ENCODE measurements around the gene TMEM179B. TPM values are rescaled to one million over a fixed set of nuclear protein-coding genes. Genes with fewer than 3 reads are reported as not detected.

The TMEM179B gene
- polyA plus RNA-seq, 1 donor = 27.2 TPM

DNA sequence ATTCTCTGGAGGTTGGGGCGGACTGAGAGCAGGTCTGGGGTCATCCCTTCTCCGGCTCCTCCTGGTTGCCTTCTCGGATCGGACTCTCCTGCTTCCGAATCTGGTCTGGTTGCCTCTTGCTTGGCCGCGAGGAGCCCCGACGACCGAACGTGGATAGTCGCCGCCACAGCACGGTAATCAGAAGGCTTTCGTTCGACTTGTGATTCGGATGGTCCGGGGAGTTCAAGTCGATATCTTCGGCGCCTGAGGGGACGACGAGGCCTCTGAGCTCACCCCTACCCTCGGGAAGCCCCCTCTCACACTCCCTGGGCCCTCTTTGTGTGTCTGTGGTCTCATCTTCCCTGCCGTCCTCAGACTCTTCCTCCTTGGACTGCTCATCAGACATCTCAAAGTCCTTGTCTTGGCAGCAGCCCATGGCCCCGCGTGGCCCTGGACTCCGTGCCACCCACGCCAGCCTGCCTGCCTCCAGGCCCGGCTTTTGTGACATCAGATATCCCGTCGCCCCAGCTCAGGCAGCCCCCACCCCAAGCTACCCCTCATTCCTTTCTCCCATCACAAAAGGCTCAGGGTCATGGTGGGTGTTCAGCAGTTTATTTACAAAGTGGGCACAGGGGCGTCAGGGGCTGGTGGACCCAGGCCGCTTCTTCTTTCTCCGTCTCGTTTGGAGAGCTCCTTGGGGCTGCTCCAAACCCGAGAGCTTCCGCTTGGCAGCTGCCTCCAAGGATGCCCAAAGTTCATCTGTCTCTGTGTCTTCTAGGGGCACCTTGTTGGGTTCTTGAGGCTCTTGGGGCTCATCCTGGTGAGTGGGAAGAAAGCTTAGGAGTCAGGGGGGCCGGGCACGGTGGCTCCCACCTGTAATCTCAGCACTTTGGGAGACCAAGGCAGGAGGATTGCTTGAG lies 45.4 kb downstream of the TMEM179B start, which contains the start of gene TEX54:
Gene TEX54 (minus strand): TSS at position 506 of the 899 bp plus-strand sequence.
- no peak for DNase-seq (ENCODE audit: low read depth)

DNA sequence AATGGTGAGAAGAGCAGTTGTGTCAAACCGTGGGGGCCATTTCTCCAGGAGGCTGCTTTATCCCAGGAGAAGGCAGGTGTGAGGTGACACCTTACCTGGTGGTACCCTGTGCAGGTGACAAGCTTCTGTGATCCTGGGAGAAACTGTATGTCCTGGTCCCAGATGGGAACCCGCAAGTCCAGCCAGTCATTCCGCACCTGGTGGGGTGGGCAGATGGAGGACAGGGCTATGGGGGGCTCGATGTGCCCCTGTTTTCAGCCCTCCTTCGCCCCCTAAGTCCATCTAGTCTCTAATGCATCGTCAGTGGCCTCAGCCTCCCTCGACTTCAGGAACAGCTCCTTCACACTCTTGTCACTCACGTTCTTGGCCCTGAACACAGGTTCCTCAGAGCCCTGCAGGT lies 48.1 kb downstream of the TMEM179B start:
- DNase-seq (ENCODE audit: low read depth) = no peak

DNA sequence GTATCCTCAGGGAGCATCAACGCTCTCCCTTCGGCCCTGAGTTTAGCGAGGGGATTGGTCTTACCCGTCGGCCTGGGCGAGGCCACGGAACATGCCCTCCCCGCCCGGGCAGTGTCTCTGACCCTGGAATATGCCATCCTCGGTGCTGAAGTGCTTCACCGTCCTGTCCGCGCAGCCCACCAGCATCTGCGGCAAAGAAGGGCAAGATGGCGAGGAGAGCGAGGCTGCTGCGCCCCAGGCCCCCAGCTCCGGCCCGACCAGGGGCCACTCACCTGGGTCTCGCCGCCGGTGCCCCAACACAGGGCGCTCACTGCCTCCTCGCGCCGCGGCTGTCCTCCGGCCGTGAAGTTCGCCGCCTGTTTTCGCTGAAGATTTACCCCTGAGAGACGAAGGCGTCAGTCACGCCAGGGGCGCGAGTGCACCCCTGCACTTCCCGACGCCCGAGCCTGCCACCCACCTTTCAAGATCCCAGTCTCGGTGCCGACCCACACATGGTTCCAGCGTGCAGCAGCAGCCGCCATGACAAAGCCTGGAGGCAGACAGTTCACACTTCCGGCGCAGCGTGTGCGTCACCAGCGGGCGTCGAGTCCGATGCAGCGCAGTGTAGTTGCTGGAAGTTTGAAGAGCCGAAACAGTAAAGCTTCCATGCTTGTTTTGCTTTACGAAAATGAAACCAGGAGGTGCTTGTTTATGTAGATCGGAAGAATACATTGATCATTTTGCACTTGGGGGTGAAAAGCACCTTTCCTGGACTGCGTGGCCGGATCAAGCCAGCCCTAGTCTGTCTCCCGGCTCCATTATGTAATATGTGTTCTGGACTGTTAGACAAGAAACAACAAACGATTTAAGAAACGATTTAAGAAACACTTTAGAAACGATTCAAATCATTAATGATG lies 52.1 kb downstream of the TMEM179B start, which contains the start of gene WDR74:
Gene WDR74 (minus strand): TSS at position 541 of the 896 bp plus-strand sequence. CDS start 20 bp downstream, at position 521.
- DNase-seq (ENCODE audit: low read depth) = peak; percentile 90

Other genes starting within 250 kb of the TMEM179B start
- gene AHNAK, start 240.6 kb upstream of the TMEM179B start, polyA plus RNA-seq (ENCODE audit: insufficient read length) = 240 TPM
- gene EEF1G, start 213.5 kb upstream of the TMEM179B start, polyA plus RNA-seq (ENCODE audit: insufficient read length) = 3,650 TPM
- 11.2 TPM for gene TUT1, start 195.9 kb upstream of the TMEM179B start, polyA plus RNA-seq (ENCODE audit: insufficient read length)
- 38.7 TPM for gene MTA2, start 185.5 kb upstream of the TMEM179B start, polyA plus RNA-seq (ENCODE audit: insufficient read length)
- 15.3 TPM for gene EML3, start 174.6 kb upstream of the TMEM179B start, polyA plus RNA-seq (ENCODE audit: insufficient read length)
- gene ROM1, start 174.1 kb upstream of the TMEM179B start, polyA plus RNA-seq (ENCODE audit: insufficient read length) = 1.4 TPM
- 21.9 TPM for gene B3GAT3, start 165.4 kb upstream of the TMEM179B start, polyA plus RNA-seq (ENCODE audit: insufficient read length)
- 142 TPM for gene GANAB, start 140.8 kb upstream of the TMEM179B start, polyA plus RNA-seq (ENCODE audit: insufficient read length)
- gene INTS5, start 134.1 kb upstream of the TMEM179B start, polyA plus RNA-seq (ENCODE audit: insufficient read length) = 10.9 TPM
- gene C11orf98, start 122.2 kb upstream of the TMEM179B start, polyA plus RNA-seq (ENCODE audit: insufficient read length) = 29.4 TPM
- 2.8 TPM for gene CSKMT, start 122.1 kb upstream of the TMEM179B start, polyA plus RNA-seq (ENCODE audit: insufficient read length)
- gene UQCC3, start 115.7 kb upstream of the TMEM179B start, polyA plus RNA-seq (ENCODE audit: insufficient read length) = 5.5 TPM
- 5.8 TPM for gene LBHD1, start 115.1 kb upstream of the TMEM179B start, polyA plus RNA-seq (ENCODE audit: insufficient read length)
- 145 TPM for gene UBXN1, start 108.3 kb upstream of the TMEM179B start, polyA plus RNA-seq (ENCODE audit: insufficient read length)
- gene LRRN4CL, start 97.9 kb upstream of the TMEM179B start, polyA plus RNA-seq (ENCODE audit: insufficient read length) = 18.8 TPM
- gene BSCL2, start 80.0 kb upstream of the TMEM179B start, polyA plus RNA-seq (ENCODE audit: insufficient read length) = 16.5 TPM
- 0.68 TPM for gene GNG3, start 79.7 kb upstream of the TMEM179B start, polyA plus RNA-seq (ENCODE audit: insufficient read length)
- gene HNRNPUL2, start 59.9 kb upstream of the TMEM179B start, polyA plus RNA-seq (ENCODE audit: insufficient read length) = 41.3 TPM
- gene TTC9C, start 58.9 kb upstream of the TMEM179B start, polyA plus RNA-seq (ENCODE audit: insufficient read length) = 28.2 TPM
- 4.1 TPM for gene ZBTB3, start 33.2 kb upstream of the TMEM179B start, polyA plus RNA-seq (ENCODE audit: insufficient read length)
- 83.2 TPM for gene POLR2G, start 25.8 kb upstream of the TMEM179B start, polyA plus RNA-seq (ENCODE audit: insufficient read length)
- gene TAF6L, start 16.0 kb upstream of the TMEM179B start, polyA plus RNA-seq (ENCODE audit: insufficient read length) = 17.0 TPM
- 15.5 TPM for gene TMEM223, start 4.6 kb downstream of the TMEM179B start, polyA plus RNA-seq (ENCODE audit: insufficient read length)
- gene NXF1, start 18.0 kb downstream of the TMEM179B start, polyA plus RNA-seq (ENCODE audit: insufficient read length) = 64.5 TPM
- 32.0 TPM for gene STX5, start 44.6 kb downstream of the TMEM179B start, polyA plus RNA-seq (ENCODE audit: insufficient read length)
- not detected for gene TEX54, start 45.4 kb downstream of the TMEM179B start, polyA plus RNA-seq (ENCODE audit: insufficient read length)
- 33.1 TPM for gene WDR74, start 52.2 kb downstream of the TMEM179B start, polyA plus RNA-seq (ENCODE audit: insufficient read length)
- 29.9 TPM for gene SLC3A2, start 93.5 kb downstream of the TMEM179B start, polyA plus RNA-seq (ENCODE audit: insufficient read length)
- 0.09 TPM for gene CHRM1, start 134.0 kb downstream of the TMEM179B start, polyA plus RNA-seq (ENCODE audit: insufficient read length)
- gene SLC22A6, start 197.6 kb downstream of the TMEM179B start, polyA plus RNA-seq (ENCODE audit: insufficient read length) = not detected
- not detected for gene SLC22A8, start 228.4 kb downstream of the TMEM179B start, polyA plus RNA-seq (ENCODE audit: insufficient read length)